Measurements from ENCODE around the gene TAF5L. TPM values are rescaled to one million over a fixed set of nuclear protein-coding genes. Genes with fewer than 3 reads are reported as not detected.

Gene TAF5L
- total RNA-seq, 1 donor from 2014 or later = 24.4 TPM

GRCh38 chr1:229593800-229594199 is 32.1 kb downstream of the TAF5L start:
- intact Hi-C loops (cut with micrococcal nuclease) = no loop called here
- Mint-ChIP-seq H3K27ac (no peak overlapping the region), H3K4me1 (no peaks in the 10 kb centered on the region), H3K4me3 (no peak overlapping the region), H3K27me3 (no peaks in the 10 kb centered on the region), H3K36me3 (ENCODE audit: low read depth) (peaks cover 59% of the 10 kb centered on the region), H3K9me3 (no peaks in the 10 kb centered on the region)
- CTCF ChIA-PET = no interaction called here
- ATAC-seq (ENCODE audit: low read depth) = no peak
- DNase-seq = no peak
- TF ChIP-seq CTCF (IDR thresholded peaks at IDR 0.05) = no peak
- POLR2A ChIA-PET = interaction anchor here (0.6 kb wide), 1 partner anchor 41 kb away, joined by 4 read pairs; no protein-coding TSS in a partner anchor

- DNase-seq (no peak), ATAC-seq (ENCODE audit: low read depth) (no peak)
- H3K9me3 Mint-ChIP-seq = no peaks in the 10 kb centered on the region
- no peak overlapping the region for H3K27ac Mint-ChIP-seq
- no peak for TF ChIP-seq CTCF (IDR thresholded peaks at IDR 0.05)
- no peaks in the 10 kb centered on the region for H3K4me1 Mint-ChIP-seq
- intact Hi-C loops (cut with micrococcal nuclease) = no loop called here
- H3K27me3 Mint-ChIP-seq = no peaks in the 10 kb centered on the region
- no peak overlapping the region for H3K4me3 Mint-ChIP-seq
- ChIA-PET POLR2A (no interaction called here), CTCF (no interaction called here)
- H3K36me3 Mint-ChIP-seq (ENCODE audit: low read depth) = peaks cover 43% of the 10 kb centered on the region
Measured at GRCh38 chr1:229590119-229590518, 35.8 kb downstream of the TAF5L start.

- ATAC-seq (ENCODE audit: low read depth) = no peak
- CTCF ChIA-PET = no interaction called here
- no peak for DNase-seq
Measured at GRCh38 chr1:229585338-229585737, 40.6 kb downstream of the TAF5L start.

GRCh38 chr1:229582715-229583114 is 43.2 kb downstream of the TAF5L start:
- ATAC-seq (ENCODE audit: low read depth) = no peak

More at GRCh38 chr1:229585338-229585737, 40.6 kb downstream of the TAF5L start:
- no peaks in the 10 kb centered on the region for H3K4me1 Mint-ChIP-seq
- H3K27me3 Mint-ChIP-seq = no peaks in the 10 kb centered on the region
- H3K9me3 Mint-ChIP-seq = no peaks in the 10 kb centered on the region
- peaks cover 8% of the 10 kb centered on the region for H3K36me3 Mint-ChIP-seq (ENCODE audit: low read depth)
- no peak overlapping the region for H3K4me3 Mint-ChIP-seq
- no peak overlapping the region for H3K27ac Mint-ChIP-seq
- intact Hi-C loops (cut with micrococcal nuclease) = no loop called here
- no peak for TF ChIP-seq CTCF (IDR thresholded peaks at IDR 0.05)
- POLR2A ChIA-PET = interaction anchor here (0.7 kb wide), 1 partner anchor 110 kb away, joined by 3 read pairs; no protein-coding TSS in a partner anchor

GRCh38 chr1:229582011-229582694 is 43.8 kb downstream of the TAF5L start:
- Mint-ChIP-seq H3K4me1 (peaks cover 13% of the 10 kb centered on the region), H3K27me3 (no peaks in the 10 kb centered on the region), H3K27ac (no peak overlapping the region), H3K4me3 (no peak overlapping the region), H3K36me3 (ENCODE audit: low read depth) (no peaks in the 10 kb centered on the region), H3K9me3 (no peaks in the 10 kb centered on the region)
- DNase-seq (no peak), ATAC-seq (ENCODE audit: low read depth) (no peak)
- no peak for TF ChIP-seq CTCF (IDR thresholded peaks at IDR 0.05)
- POLR2A ChIA-PET = no interaction called here
- CTCF ChIA-PET = no interaction called here
- intact Hi-C loops (cut with micrococcal nuclease) = no loop called here

More at GRCh38 chr1:229582715-229583114, 43.2 kb downstream of the TAF5L start:
- no peak for TF ChIP-seq CTCF (IDR thresholded peaks at IDR 0.05)
- CTCF ChIA-PET = no interaction called here
- no peak overlapping the region for H3K27ac Mint-ChIP-seq
- intact Hi-C loops (cut with micrococcal nuclease) = no loop called here
- no peak for DNase-seq
- no peaks in the 10 kb centered on the region for H3K36me3 Mint-ChIP-seq (ENCODE audit: low read depth)
- POLR2A ChIA-PET = no interaction called here
- peaks cover 13% of the 10 kb centered on the region for H3K4me1 Mint-ChIP-seq
- no peak overlapping the region for H3K4me3 Mint-ChIP-seq
- H3K9me3 Mint-ChIP-seq = no peaks in the 10 kb centered on the region
- H3K27me3 Mint-ChIP-seq = no peaks in the 10 kb centered on the region

Data from activated B cell treated with CpG ODN at 0.5 μM for 24 hours (primary cell).